GM19395 (cell line): ENCODE measurements around the gene GMPR2.

ENCODE experiments used
- ATAC-seq: cut with Tn5 transposase; IDR thresholded peaks from one replicate; pipeline ENCODE4 v1.9.1; 2021; ENCODE audit warnings: mild to moderate bottlenecking, moderate library complexity; ENCODE audit not compliant: unreplicated experiment

The GMPR2 gene

DNA sequence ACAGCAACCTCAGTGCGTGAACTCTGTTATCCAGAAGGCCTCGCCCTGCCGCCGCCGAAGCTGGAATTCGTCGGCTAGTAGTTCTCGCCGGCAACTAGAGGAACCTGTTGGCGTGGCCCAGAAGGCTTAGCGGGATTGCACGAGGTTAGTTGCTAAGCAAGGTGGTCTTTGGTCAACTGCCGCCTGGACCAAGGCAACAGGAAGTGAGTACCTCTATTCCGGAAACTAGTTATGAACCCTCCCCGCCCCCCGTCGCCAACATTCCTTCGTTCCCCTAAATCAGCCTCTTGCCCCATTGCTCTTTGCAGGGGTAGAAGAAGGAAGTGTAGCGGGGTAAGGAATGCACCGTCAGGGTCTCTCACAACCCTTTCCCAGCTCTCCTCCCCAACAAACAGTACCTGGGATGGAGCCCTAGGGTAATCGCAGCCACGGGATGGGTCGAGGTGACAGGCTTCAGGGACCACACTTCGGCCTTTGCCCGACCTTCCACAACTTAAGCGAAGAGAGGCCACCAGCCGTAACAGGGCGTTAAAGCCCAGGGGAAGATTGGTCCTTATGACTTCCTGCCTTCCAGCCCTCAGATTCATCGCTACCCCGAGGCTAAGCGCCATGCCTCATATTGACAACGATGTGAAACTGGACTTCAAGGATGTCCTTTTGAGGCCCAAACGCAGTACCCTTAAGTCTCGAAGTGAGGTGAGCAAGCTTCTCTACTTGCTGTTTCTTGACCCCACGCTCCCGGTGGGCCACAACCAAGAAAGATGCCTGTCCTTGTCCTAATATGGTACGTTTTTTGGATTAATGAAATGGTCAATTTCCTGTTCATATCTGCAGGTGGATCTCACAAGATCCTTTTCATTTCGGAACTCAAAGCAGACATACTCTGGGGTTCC is at the start of gene GMPR2:
TSS of gene GMPR2 (plus strand) at position 285 of the 893 bp plus-strand sequence. CDS start at position 610, 325 bp downstream.
- peak; percentile 69 for ATAC-seq

DNA sequence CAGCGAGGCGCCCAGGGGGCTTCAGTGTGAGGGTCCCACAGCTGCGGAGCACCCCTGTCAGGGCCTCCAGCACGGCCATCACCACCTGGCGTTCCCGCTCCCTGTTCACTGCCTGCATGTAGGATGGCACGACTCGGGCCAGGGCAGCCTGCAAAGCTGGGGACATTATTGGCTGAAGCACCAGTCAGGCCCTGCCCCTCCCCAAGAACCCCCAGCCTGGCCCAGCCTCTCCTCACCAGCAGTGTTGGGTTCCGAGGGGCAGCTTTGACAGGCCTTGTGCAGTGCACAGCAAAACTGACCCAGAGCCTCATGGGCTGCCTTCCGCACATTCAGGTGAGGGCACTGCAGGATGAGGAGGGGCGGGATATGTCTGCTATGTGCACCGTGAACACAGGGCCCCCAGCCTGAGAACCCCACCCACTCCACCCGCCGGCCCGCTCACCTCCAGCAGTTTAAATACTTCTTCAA is 49.7 kb upstream of the GMPR2 start:
- ATAC-seq: no peak

DNA sequence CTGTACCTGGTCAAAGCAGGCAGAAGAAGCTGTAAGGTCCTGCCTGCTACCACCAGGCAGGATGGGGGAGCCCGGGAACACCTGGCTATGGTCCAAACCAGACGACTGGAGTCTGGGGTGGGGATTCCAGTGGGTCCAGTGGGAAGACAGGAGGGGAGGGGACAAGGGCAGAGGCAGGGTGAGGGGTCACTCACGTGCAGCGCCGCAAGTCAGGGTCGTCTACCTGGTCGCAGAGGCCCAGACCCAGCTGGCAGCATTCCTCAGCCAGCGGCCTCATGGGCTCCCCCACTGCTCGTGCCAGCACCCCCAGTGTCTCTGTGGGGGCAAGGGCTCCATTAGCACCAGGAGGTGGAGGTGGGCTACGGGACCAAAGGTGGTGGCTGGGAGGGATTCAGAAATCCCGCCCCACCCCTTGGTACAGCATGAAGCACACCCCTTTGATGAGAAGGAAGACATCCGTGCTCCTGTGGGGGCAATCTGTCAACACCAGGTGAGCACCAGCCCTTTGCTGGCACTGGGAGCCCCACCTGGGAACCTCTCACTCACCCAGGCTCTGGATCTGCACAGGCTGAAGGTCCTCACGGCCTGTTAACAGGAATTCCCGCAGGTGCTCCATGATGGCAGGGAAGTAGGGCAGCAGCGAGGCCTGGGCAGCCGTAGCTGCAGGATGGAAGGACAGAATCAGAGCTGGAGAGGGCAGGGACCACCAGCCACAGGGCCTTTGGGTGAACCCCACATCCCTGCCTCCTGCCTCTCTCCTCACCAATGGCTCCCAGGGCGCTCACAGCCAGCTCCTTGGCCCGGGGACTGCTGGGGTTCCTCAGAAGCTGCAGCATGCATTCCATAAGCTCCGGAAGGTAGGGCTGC is 48.4 kb upstream of the GMPR2 start:
- ATAC-seq: no peak

DNA sequence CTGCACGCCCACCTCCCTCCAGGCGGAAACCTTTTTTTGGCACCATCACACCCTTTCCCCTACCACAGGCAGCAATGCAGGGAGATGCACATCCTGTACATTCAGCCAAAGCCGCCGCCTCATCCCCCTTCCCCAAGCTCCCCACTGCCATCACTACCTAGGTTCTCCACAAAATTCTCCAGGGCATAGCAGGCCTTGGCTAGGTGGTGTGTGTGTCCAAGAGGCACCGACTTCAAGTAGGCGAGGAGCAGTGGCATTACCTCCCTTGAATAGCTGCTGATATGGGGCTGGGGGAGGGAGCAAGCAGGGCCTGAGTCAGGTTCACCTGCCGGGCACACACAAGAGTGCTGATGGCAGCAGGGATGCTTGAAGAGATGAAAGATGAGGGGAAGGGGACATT is 47.7 kb upstream of the GMPR2 start:
- ATAC-seq: no peak

DNA sequence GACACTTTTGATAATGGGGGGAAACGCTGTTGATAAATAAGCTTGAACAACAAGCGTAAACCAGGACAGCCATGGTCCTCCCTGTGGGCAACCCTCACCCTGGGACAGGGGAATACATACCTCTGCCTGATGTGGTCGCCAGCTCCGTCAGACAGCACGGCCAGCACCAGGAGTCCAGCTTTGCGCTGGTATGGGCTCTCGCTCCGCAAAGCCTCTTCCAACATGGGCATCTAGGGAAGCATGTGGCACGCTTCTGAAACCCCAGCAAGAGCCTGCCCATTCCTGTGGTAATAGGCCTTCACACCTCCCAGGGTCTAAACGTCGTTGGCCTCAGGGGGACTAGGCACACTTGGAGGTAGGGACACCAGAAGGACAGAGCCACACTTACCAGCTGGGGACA is 47.0 kb upstream of the GMPR2 start:
- no peak for ATAC-seq

GRCh38 chr14:24186831-24187538 is 45.7 kb upstream of the GMPR2 start:
- no peak for ATAC-seq

GRCh38 chr14:24187539-24187915 is 45.2 kb upstream of the GMPR2 start:
- no peak for ATAC-seq

DNA sequence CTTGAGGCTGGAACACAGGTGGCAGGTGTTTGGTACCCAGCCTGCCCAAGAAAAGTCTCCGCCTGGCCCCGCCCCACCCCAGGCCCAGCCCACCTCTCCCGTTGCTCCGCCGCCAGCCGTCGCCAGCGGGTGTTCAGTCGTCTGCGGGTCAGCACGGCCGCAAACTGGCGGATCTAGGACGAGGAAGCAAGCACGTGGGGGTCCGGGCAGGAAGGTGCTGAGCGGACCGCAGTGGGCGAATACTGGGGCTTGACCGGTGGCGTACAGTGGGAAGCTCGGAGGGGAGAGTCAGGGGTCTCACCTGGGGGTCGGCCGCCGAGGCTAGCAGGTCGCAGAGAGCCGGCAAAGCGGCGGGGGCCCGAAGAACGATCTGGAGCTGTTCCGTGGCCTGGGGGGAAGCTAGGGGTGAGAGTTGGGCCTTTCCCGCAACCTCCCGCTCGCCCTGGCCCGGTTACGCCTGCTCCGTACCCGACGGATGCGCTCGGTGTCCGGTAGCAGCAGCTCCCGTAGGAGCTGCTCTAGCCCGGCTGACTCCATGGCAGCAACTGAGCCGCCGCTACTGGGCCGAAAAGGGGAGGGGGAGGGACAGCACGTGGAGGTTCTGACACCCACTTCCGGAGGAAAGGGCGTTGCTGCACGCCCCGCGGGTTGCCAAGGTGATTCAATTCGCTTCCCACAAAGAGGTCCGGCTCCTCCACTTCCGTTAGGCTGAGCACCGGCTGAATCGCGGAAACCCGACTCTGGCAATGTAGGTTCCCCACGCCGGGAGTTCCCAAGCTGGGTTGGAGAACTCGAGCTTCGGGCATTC is 44.3 kb upstream of the GMPR2 start, which contains the start of gene IPO4:
TSS of gene IPO4 (minus strand) at position 566 of the 808 bp plus-strand sequence. CDS start at position 537, 29 bp downstream.
- peak; percentile 89 for ATAC-seq

GRCh38 chr14:24189059-24189375 is 43.7 kb upstream of the GMPR2 start:
- ATAC-seq: no peak

DNA sequence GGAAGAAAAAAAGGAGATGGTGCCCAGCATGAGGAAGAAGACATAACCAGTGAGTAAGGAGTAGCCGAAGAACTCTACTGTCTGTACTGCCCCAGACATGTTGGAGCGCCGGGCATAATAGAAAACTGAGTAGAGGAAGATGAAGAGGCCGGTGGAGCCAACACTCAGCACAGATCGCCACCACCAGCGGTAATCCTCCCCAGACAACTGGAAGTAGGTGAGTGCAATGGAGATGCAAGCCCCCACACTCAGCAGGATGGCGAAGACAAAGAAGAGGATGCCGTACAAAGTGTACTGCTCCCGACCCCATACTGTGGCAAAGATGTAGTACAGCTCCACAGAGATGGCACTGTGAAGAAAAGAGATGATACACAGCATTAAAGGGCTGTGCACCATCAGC is 43.3 kb upstream of the GMPR2 start:
- no peak for ATAC-seq

DNA sequence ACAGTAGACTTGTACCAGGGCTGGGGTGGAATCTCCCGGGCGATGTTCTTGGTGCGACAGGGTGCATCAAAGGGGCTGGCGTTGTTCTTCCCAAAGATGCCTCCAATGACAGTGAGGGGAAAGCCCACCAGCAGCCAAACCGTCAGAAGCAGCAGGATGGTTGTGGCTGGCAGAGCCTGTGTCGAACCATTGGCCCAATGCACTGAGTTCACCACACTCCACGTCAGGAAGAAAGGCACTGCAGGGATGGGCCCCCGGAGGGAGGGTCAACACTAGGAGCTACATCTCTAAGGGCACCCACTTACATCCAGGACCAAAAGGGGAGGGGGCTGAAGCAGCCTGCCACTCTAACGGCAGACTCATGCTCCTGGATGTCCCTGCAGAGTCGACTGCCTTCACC is 42.3 kb upstream of the GMPR2 start:
- ATAC-seq: no peak

DNA sequence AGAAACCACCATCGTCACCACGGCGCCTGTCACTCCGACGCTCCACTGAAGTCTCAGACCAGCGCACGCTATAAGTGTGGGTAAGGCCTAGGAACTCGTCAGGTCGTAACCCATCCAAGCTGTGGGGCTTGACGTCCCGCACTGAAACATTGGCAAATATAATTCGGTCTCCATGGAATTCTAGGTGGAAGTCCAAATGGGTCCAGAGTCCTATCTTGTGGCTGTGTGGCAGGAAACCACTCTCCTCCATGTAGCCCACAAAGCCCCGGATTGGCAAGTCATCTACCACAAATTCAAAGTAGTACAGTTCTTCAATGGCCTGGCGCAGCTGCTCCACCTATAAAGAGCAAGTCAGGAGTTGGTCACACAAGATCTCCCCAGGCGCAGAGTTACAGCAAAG is 39.8 kb upstream of the GMPR2 start:
- no peak for ATAC-seq

GRCh38 chr14:24194186-24194872 is 38.4 kb upstream of the GMPR2 start:
- no peak for ATAC-seq

DNA sequence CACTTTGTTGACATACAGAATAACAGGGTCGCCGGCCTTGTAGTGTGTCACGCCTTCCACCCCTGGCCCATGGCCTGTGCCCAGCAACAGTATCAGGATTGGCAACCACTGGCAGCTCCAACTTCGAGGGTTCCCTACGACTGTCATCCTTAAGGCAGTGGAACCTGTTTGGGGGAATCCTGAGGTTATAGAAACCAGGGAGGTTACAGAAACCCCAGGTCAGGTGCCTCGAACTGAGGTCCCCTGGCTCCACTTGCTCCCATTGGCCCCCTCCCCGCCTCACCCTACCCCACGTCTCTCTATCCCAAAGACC is 37.9 kb upstream of the GMPR2 start:
- ATAC-seq: no peak

- ATAC-seq: peak; percentile 83
Observed at GRCh38 chr14:24195186-24196070, 37.3 kb upstream of the GMPR2 start, which contains the start of gene TM9SF1. TSS of gene TM9SF1 (minus strand) at chr14:24195441. CDS start at chr14:24195019, 422 bp downstream.

- peak; percentile 32 for ATAC-seq
Observed at GRCh38 chr14:24196071-24197055, 36.4 kb upstream of the GMPR2 start.

- no peak for ATAC-seq
Observed at GRCh38 chr14:24197056-24197450, 35.7 kb upstream of the GMPR2 start.
